CD4-positive, alpha-beta T cell treated with Interleukin-2 at 100 ng/mL for 4 hours (primary cell): Measurements from ENCODE around the gene RALA.
"Not testable (repeated sequence)": the region's sequence is repeated elsewhere in the genome, so short reads cannot be mapped to it uniquely, and the experiment has no call there.

Experiments used
- DNase-seq: peaks from one replicate; pipeline ENCODE4 v3.0.0-alpha.2; 2020; ENCODE audit warnings: low spot score

RALA gene

DNA sequence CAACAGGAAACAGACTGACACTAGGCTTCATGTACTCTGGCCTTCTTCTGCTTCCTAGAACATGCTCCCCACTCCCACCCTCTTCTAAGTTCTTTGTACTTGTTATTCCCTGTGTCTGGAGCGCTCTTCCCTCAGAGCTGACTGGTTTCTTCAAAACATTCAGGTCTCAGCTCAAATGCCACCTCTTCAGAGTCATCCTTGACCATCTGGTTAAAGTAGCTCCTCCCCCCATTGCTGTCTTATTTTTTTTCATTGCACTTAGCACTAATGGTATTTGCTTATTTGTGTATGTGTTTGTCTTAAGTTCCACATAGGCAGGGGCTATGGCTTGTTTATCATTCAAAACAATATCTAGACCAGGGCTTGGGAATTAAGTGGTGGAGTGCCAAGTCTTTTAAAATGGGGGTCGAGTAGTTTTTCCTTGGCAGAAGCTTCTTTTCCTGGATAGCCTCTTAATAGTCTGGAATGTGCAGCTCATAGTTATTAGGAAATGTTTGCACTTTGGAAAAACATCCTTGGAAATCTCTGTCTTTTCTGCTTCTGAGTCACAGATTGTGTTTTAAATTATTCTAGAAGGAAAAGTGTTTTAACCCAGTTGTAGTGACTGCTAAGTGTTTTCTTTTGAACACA, 60.0 kb downstream of the RALA start:
- DNase-seq: no peak

DNA sequence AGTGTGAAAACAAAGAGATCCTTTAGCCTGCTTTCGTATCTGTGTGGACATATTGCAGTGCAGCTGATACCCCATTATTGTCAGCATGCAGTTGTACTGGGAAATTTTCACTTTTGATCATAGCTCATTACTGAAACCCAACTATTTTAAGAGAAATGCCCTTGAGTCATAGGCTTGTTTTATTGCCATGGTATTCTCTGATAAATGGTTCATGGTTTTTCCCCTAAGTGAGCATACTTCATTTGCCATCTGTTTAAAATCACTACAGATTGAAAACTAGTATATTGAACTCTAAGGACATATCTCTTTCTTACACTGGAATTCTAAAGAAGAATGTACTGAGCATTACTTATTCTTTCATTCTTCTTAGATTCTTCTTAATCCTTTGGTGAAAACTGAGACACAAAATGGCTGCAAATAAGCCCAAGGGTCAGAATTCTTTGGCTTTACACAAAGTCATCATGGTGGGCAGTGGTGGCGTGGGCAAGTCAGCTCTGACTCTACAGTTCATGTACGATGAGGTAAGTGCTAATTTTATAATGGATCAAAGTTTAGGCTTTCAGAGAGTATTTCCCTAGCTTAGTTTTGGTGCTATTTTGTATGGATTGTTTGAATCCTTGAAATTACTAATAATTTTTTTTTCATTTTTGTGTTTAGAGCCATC, 63.0 kb downstream of the RALA start:
- no peak for DNase-seq

- DNase-seq: no peak
Observed at GRCh38 chr7:39688611-39689480, 65.5 kb downstream of the RALA start.

DNA sequence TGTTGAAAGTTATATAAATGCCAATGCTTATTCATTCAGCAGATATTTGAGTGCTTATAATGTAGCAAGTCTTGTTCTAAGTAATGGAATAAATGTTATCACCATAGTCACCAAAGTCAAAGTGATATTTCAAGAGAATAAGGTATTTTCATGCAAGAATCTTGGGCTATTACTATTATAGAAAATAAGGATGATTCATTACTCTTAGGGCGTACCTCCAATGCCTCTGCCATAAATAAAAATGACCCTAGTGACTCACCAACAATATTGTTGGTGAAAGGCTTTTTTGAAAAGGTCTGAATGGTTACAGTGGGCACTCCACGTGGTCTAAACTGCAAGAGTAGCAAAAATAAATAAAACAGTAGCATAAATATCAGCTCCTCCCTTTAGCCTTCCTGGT, 68.4 kb downstream of the RALA start:
- DNase-seq: no peak

- DNase-seq: not testable (repeated sequence)
Observed at GRCh38 chr7:39693086-39693485, 69.7 kb downstream of the RALA start.

DNA sequence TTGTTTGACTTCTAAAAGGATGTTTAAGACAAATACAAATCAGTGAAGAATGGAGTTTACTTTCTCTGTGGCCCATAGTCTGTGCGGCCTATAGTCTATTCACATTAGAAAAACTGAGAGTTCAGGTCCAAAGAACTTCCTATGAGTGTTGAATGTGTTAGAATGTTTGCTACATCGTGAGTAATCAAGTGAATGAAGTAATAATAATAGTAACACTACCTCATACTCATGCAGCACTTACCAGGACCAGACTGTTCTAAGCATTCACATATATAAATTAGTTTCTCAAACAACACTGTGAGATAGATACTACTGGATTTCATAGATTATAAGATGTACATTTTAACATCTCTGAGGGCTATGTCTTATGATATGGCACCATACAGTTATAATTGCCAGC, 70.4 kb downstream of the RALA start:
- no peak for DNase-seq

DNA sequence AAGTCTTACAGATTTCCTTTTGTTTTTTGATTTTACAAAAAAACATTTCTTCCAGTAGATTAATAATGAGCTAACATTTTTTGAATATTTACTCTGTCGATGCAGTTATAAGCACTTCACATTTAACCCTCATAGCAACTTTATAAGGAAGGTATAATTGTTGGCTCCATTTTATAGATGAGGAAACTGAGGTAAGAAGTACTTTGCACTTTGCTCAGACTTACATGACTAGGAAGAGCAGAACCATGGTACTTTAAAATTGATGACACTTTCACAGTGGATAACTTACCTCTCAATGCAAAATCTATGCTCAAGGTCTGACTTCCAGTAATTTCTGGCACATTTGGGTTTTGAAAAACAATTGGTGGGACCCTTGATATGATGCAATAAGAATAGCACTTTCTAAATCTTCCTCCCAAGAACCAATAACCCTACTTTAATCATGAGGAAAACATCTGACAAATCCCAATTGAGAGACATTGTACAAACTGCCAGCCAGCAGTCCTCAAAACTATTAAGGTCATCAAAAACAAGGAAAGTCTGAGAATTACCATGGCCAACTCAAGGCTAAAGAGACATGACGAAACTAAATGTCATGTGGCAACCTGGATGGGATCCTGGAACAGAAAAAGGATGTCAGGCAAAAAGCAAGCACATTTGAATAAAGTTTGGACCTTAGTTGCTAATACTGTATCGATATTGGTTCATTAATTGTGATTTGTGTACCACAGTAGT, 72.6 kb downstream of the RALA start:
- DNase-seq: no peak

DNA sequence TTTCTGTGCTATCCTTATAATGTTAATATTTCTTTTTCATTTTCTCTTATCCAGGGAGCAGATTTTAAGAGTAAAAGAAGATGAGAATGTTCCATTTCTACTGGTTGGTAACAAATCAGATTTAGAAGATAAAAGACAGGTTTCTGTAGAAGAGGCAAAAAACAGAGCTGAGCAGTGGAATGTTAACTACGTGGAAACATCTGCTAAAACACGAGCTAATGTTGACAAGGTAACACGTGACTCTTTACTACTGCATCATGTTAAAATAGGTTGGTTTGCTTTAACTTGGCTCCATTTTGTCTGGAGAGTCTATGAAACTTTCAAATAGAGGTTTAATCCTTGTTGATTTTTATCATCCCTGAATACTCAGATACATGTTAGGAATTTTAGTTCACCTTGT, 73.3 kb downstream of the RALA start:
- DNase-seq: no peak

DNA sequence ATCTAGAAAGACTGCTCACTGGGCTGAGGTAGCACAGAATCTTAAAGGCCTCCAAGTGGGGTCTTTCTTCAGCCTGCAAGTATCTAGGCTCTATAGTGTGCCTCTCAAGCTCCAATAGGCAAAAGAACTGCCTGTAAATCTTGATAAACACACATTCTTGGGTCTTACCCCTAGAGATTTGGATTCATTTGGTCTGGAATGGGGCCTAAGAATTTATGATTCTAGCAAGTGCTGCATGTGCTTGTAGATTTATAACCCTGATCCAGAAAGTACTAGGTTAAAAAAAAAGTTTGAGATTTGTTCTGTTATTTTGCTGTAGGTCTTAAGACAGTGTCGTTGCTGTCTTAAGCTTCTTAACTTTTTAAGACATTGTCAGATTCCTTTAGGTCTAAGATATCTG, 74.1 kb downstream of the RALA start:
- DNase-seq: no peak

GRCh38 chr7:39700165-39700564, 76.8 kb downstream of the RALA start:
- no peak for DNase-seq

GRCh38 chr7:39700932-39701331, 77.6 kb downstream of the RALA start:
- DNase-seq: no peak

GRCh38 chr7:39702133-39702532, 78.8 kb downstream of the RALA start:
- no peak for DNase-seq

DNA sequence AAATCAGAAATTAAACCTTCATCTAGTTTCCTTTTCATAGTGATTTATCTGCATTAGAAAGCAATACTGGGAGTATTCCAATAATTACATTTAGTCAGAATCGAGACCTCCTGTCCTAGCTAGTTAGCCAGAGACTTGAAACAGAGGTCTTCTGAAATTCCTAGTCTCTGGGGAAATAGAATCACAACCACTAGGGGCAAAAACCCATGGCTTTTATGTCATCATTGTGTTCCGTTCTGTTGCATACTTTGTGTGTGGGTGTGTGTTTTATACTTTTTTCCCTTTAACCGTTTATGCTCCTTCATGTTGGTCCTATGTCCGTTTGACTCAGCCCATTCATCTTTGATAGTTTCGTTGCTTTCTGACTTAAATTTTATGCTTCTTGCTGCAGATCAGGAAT, 79.8 kb downstream of the RALA start:
- no peak for DNase-seq

GRCh38 chr7:39709029-39709428, 85.7 kb downstream of the RALA start:
- DNase-seq: no peak

DNA sequence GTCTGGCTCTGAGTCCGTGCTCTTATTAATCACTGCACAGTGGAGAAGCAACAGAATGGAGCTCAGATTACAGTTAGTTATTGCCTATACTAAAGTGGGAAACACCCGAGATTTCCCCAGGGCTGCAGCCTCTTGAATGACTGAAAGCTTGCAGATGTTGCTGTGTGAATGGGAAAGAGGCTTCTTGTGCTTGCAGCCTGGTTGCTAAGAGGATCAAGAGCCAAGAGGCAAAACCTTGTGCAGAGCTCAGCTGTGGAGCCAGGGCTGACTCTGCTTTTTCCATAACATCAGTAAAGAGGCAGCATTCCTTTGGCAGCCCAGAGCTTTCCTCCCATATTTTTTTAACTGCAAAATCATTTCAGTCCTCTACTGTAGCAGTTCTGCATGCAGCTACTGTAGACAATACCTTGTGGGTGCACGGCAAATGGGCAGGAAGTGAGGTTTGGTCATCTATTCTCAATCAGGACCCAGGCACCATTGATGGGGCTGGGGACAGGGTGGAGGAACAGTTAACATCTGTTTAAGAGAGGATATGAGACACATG, 86.5 kb downstream of the RALA start:
- no peak for DNase-seq

- no peak for DNase-seq
Observed at GRCh38 chr7:39712751-39713150, 89.4 kb downstream of the RALA start.

GRCh38 chr7:39714447-39715091, 91.2 kb downstream of the RALA start:
- DNase-seq: no peak

GRCh38 chr7:39720586-39720985, 97.2 kb downstream of the RALA start:
- DNase-seq: no peak

- DNase-seq: no peak
Observed at GRCh38 chr7:39721345-39721744, 98.0 kb downstream of the RALA start.

GRCh38 chr7:39721919-39722597, 98.7 kb downstream of the RALA start:
- no peak for DNase-seq
